ENCODE results near the gene PLEKHJ1.

Gene PLEKHJ1

DNA sequence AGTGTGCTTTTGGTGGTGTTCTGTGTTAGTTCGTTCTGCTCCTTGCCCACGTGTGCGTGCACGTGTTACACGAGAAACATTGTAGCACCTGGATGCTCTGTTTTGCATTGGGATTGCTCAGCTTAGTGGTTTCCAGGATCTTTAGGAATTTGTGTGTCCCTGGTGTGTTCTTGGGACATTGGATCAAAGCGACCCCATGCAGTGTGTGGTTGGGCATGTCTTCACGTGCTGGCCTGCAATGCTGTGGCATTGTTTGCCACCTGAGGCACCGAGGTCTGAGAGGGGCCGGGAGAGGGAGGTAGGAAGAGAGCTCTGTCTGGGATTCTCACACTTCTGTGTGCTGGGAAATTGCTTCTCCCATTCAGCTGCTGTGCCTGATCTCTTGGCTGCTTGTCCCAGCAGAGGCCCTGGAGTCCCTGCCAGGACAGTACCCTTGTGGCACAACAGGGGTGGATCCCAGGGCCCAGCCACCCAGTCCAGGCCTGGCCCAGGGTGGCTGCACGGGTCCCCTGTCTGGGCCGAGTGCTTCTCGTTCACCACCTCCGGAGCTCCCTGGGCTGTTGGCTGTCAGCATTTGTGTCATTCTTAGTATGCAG lies 11.3 kb downstream of the PLEKHJ1 start:
- TF ChIP-seq, protein P1, sequence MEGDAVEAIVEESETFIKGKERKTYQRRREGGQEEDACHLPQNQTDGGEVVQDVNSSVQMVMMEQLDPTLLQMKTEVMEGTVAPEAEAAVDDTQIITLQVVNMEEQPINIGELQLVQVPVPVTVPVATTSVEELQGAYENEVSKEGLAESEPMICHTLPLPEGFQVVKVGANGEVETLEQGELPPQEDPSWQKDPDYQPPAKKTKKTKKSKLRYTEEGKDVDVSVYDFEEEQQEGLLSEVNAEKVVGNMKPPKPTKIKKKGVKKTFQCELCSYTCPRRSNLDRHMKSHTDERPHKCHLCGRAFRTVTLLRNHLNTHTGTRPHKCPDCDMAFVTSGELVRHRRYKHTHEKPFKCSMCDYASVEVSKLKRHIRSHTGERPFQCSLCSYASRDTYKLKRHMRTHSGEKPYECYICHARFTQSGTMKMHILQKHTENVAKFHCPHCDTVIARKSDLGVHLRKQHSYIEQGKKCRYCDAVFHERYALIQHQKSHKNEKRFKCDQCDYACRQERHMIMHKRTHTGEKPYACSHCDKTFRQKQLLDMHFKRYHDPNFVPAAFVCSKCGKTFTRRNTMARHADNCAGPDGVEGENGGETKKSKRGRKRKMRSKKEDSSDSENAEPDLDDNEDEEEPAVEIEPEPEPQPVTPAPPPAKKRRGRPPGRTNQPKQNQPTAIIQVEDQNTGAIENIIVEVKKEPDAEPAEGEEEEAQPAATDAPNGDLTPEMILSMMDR (IDR thresholded peaks at IDR 0.05; ENCODE audit: low read depth, low read length, missing control alignments): no peak
- H3K4me3 ChIP-seq (replicated peaks; ENCODE audit: low read depth, low read length): no peak overlapping the region
- DNase-seq (ENCODE audit: extremely low read depth, low read depth): no peak

DNA sequence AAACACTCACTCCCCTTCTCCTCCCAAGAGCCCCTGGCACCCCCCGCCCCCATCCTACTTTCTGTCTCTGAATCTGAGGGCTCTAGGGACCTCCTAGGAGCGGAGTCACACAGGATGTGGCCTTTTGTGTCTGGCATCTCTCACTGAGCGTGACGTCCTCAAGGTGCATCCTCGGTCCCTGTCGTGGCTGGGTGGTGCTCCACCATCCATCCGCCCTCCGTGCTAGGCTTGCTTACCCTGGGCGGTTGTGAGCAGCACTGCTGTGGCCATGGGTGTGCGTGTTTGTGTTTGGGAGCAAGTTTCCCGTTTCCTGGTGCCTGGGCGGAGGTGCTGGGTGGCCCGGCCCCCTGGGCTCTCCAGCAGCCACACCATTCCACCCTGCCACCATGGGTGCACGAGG lies 12.2 kb downstream of the PLEKHJ1 start:
- TF ChIP-seq, protein P1 (IDR thresholded peaks at IDR 0.05; ENCODE audit: low read depth, low read length, missing control alignments): no peak
- no peak for DNase-seq (ENCODE audit: extremely low read depth, low read depth)
- no peak overlapping the region for H3K4me3 ChIP-seq (replicated peaks; ENCODE audit: low read depth, low read length)

DNA sequence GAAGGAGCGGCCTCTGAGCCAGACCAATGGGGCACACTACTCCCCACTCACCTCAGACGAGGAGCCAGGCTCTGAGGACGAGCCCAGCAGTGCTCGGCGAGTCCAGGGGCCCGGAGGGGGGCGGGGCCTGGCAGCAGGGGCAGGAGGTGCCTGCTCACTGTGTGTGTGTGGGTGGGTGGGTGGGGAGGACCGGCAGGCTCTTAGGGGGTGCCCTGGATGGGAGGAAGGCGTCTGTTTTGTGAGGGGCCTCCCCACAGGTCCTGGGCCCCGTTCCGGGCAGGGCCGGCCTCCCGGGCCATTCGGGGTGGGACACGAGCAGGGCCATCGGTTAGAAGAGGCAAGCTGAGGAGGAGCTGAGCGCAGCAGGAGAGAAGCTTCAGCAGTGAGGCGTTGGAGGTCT lies 12.7 kb downstream of the PLEKHJ1 start:
- no peak for DNase-seq (ENCODE audit: extremely low read depth, low read depth)
- no peak overlapping the region for H3K4me3 ChIP-seq (replicated peaks; ENCODE audit: low read depth, low read length)
- TF ChIP-seq, protein P1 (IDR thresholded peaks at IDR 0.05; ENCODE audit: low read depth, low read length, missing control alignments): no peak

DNA sequence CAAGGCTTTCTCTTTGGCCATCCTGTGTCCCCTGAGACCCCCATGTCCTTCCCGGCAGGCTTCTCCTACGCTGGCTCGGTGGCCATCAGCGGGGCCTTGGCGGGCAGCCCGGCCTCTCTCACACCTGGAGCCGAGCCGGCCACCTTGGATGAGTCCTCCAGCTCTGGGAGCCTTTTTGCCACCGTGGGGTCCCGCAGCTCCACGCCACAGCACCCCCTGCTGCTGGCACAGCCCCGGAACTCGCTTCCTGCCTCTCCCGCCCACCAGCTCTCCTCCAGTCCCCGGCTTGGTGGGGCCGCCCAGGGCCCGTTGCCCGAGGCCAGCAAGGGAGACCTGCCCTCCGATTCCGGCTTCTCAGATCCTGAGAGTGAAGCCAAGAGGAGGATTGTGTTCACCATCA lies 14.2 kb downstream of the PLEKHJ1 start:
- no peak overlapping the region for H3K4me3 ChIP-seq (replicated peaks; ENCODE audit: low read depth, low read length)
- no peak for DNase-seq (ENCODE audit: extremely low read depth, low read depth)
- TF ChIP-seq, protein P1 (IDR thresholded peaks at IDR 0.05; ENCODE audit: low read depth, low read length, missing control alignments): no peak

DNA sequence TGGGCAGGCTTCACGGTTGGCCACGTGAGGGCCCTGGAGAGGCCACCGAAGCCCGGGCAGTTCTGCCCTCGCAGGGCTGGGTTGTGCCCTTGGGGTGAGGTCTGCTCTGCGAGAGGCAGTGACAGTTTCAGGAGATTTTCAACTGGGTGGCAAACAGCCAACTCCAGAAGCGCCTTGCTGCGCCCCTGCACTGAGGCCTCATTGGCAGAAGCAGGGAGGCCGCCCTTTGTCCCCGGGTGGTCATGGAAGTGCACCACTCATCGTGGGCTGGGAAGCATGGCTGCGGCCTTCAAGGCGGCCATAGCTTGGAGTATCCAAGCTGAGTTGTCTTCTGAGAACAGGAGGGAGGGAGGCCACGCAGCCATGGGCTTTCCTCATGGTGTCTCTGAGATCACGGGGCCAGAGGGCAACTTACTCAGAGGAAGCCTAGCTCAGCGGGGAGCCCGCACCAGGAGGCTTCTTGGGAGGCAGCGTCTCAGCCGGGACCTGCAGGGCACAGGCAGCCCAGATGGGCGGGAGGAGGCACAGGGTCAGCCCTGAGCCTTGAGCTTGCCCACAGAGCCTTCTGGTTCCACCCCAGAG lies 14.8 kb downstream of the PLEKHJ1 start:
- DNase-seq (ENCODE audit: extremely low read depth, low read depth): no peak
- no peak overlapping the region for H3K4me3 ChIP-seq (replicated peaks; ENCODE audit: low read depth, low read length)
- TF ChIP-seq, protein P1 (IDR thresholded peaks at IDR 0.05; ENCODE audit: low read depth, low read length, missing control alignments): no peak

DNA sequence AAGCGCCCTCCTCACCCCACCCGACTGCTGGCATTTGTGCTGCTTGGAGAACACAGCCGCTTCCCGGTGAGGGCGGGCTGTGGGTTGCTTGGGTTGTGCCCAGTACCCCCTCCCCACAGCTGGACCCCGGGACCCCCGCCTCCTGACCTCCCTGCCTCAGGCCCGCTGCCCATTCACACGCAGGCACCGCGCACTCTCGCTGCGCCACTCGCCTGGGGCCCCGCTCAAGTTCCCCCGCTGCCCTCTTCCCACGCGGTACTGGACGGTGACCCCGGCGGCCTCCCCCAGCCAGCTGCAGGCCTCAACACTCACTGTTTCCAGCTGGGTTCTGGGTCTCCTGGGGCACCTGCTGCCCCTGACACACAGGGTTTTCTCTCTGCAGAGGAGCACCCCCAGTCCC lies 16.4 kb downstream of the PLEKHJ1 start:
- H3K4me3 ChIP-seq (replicated peaks; ENCODE audit: low read depth, low read length): no peak overlapping the region
- TF ChIP-seq, protein P1 (IDR thresholded peaks at IDR 0.05; ENCODE audit: low read depth, low read length, missing control alignments): no peak
- no peak for DNase-seq (ENCODE audit: extremely low read depth, low read depth)

DNA sequence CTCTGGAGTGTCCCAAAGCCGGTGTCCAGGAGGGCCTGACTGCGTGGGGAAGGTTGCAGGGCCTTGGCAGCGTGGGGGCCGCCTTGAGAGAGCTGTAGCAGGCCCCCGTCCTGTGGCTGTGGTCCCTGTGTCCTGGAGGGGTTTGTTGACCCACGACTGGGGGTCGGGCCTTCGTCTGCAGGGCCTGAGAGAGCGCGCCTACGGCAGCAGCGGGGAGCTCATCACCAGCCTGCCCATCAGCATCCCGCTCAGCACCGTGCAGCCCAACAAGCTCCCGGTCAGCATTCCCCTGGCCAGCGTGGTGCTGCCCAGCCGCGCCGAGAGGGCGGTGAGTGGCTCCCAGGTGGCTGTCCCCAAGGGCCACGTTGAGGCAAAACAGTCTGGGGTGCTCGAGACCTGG lies 18.5 kb downstream of the PLEKHJ1 start:
- no peak for DNase-seq (ENCODE audit: extremely low read depth, low read depth)
- no peak overlapping the region for H3K4me3 ChIP-seq (replicated peaks; ENCODE audit: low read depth, low read length)
- TF ChIP-seq, protein P1 (IDR thresholded peaks at IDR 0.05; ENCODE audit: low read depth, low read length, missing control alignments): no peak
